DND-41 (cell line): ENCODE results near the gene PBX3.

ENCODE experiments used
- ATAC-seq: fragments of 200-7000 bp; cut with Tn5 transposase; 3 replicates; pipeline ENCODE4 v1.9.1; 2021; ENCODE audit warnings: low read depth; ENCODE audit not compliant: insufficient read depth
- DNase-seq: peaks from one replicate; pipeline ENCODE4 v3.0.0-alpha.2; 2020
- H2AFZ ChIP-seq: 2 replicates; pipeline ENCODE4 v1.6.0; 2012; ENCODE audit warnings: low read depth, low read length
- H3K27ac ChIP-seq: 2 replicates; pipeline ENCODE4 v1.5.1; 2012; ENCODE audit warnings: low read length, inconsistent platforms
- H3K27me3 ChIP-seq: fragments of 200-600 bp; sonication (generic); 2 replicates; pipeline ENCODE4 v1.6.0; 2012; ENCODE audit warnings: low read length, mild to moderate bottlenecking, inconsistent platforms; ENCODE audit not compliant: insufficient read depth, poor library complexity
- H3K36me3 ChIP-seq: 2 replicates; pipeline ENCODE4 v1.5.1; 2012; ENCODE audit warnings: low read length, inconsistent platforms; ENCODE audit not compliant: insufficient read depth
- H3K4me1 ChIP-seq: 2 replicates; pipeline ENCODE4 v1.5.1; 2012; ENCODE audit warnings: mild to moderate bottlenecking, low read length; ENCODE audit not compliant: insufficient read depth
- H3K4me2 ChIP-seq: 2 replicates; pipeline ENCODE4 v1.6.0; 2012; ENCODE audit warnings: mild to moderate bottlenecking, moderate library complexity, low read length, inconsistent platforms; ENCODE audit not compliant: insufficient read depth
- H3K4me3 ChIP-seq, 2 experiments: fragments of 200-600 bp in 1 of 2; shearing (Covaris generic) in 1 of 2; 2 replicates each; pipeline ENCODE4 v1.5.1; 2012 to 2016; ENCODE audit warnings: inconsistent platforms in 2 of 2, low read length in 2 of 2, mild to moderate bottlenecking in 2 of 2, low read depth in 1 of 2, moderate library complexity in 1 of 2
- H3K79me2 ChIP-seq: 2 replicates; pipeline ENCODE4 v1.6.0; 2012; ENCODE audit warnings: low read length, inconsistent platforms; ENCODE audit not compliant: insufficient read depth
- H3K9ac ChIP-seq: 2 replicates; pipeline ENCODE4 v1.6.0; 2012; ENCODE audit warnings: low read depth, mild to moderate bottlenecking, inconsistent platforms, low read length, moderate library complexity
- H3K9me3 ChIP-seq: 2 replicates; pipeline ENCODE4 v1.5.1; 2012; ENCODE audit warnings: low read length, moderate library complexity, mild to moderate bottlenecking, inconsistent platforms; ENCODE audit not compliant: insufficient read depth, severe bottlenecking
- H4K20me1 ChIP-seq: 2 replicates; pipeline ENCODE4 v1.6.0; 2012; ENCODE audit warnings: low read length; ENCODE audit not compliant: insufficient read depth
- EZH2 ChIP-seq: IDR thresholded peaks from 3 replicates; pipeline ENCODE4 v1.6.1; 2012; ENCODE audit warnings: borderline replicate concordance, low read depth, mild to moderate bottlenecking, moderate library complexity, low read length, inconsistent platforms; ENCODE audit not compliant: severe bottlenecking
- TF ChIP-seq, protein P1 (sequence below): IDR thresholded peaks from 2 replicates; pipeline ENCODE4 v1.5.1; 2012; ENCODE audit warnings: borderline replicate concordance, low read length, moderate library complexity, mild to moderate bottlenecking; ENCODE audit not compliant: poor library complexity, severe bottlenecking; ENCODE audit errors: extremely low read depth

Gene PBX3

DNA sequence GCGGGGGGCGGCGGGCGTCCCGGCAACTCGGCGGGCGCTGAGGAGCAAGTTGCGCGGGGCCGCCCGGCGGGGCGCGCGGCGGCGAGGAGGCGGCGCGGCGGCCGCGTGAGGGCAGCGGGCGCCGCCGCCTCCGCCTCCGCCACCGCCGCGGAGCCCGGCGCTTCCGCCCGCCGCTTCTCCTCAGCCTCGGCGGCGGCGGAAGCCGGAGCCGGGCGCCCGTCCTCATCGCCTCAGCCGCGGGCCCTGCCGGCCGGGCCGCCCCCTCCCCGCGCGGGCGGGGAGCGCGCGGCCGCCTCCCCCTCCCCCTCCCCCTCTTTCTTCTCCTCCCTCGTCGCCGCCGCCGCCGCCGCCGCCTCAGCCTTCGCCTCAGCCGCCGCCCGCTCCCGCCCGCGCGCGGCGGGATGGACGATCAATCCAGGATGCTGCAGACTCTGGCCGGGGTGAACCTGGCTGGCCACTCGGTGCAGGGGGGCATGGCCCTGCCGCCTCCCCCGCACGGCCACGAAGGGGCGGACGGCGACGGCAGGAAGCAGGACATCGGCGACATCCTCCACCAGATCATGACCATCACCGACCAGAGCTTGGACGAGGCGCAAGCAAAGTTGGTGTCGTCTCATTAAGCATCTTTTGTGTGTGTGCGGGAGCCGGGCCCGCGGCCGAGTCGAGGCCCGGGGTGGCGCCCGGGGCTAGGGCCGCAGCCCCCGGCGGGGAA is at the start of gene PBX3:
Gene PBX3, plus strand, starts transcription at position 321 of the 712 bp plus-strand sequence.
- H3K9ac ChIP-seq: peak within 1 kb of the TSS; percentile 85
- TF ChIP-seq, protein P1, sequence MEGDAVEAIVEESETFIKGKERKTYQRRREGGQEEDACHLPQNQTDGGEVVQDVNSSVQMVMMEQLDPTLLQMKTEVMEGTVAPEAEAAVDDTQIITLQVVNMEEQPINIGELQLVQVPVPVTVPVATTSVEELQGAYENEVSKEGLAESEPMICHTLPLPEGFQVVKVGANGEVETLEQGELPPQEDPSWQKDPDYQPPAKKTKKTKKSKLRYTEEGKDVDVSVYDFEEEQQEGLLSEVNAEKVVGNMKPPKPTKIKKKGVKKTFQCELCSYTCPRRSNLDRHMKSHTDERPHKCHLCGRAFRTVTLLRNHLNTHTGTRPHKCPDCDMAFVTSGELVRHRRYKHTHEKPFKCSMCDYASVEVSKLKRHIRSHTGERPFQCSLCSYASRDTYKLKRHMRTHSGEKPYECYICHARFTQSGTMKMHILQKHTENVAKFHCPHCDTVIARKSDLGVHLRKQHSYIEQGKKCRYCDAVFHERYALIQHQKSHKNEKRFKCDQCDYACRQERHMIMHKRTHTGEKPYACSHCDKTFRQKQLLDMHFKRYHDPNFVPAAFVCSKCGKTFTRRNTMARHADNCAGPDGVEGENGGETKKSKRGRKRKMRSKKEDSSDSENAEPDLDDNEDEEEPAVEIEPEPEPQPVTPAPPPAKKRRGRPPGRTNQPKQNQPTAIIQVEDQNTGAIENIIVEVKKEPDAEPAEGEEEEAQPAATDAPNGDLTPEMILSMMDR: no peak
- TF ChIP-seq EZH2: no peak
- H4K20me1 ChIP-seq: peaks cover 7% of the 10 kb centered on the region; the same call in 1 of the 2 replicates
- peaks cover 9% of the 10 kb centered on the region for H3K36me3 ChIP-seq
- peaks cover 52% of the 10 kb centered on the region for H3K4me1 ChIP-seq
- DNase-seq: peak; percentile 60
- H2AFZ ChIP-seq: peak within 1 kb of the TSS; percentile 98
- no peak for ATAC-seq
- peak within 1 kb of the TSS; percentile 96 for H3K4me2 ChIP-seq
- no peaks in the 10 kb centered on the region for H3K9me3 ChIP-seq
- peak within 1 kb of the TSS; percentile 81 to 99; a peak in 3 of 4 replicates for H3K4me3 ChIP-seq
- H3K27ac ChIP-seq: peak within 1 kb of the TSS; percentile 92
- H3K79me2 ChIP-seq: peaks cover 33% of the 10 kb centered on the region
- H3K27me3 ChIP-seq: no peaks in the 10 kb centered on the region

DNA sequence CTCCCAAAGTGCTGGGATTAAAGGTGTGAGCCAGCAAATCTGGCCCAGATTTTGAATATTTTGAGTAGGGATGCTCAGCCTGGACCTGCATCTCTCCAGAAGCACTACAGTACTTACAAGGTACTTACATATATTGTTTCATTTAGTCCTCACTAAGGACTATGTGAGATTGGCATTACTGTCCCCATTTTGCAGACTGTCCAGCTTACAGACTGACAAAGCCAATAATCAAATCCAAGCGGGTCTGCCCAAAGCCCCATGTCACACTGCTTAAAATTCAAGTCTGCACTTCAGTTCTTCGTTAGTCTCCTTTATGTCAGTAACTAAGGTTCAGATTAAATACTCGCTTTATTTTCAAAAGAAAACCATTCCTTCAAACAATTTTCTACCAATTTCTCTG is 47.3 kb upstream of the PBX3 start:
- H4K20me1 ChIP-seq: peaks cover 28% of the 10 kb centered on the region; the same call in 1 of the 2 replicates
- H2AFZ ChIP-seq: no peak overlapping the region
- H3K9me3 ChIP-seq: no peaks in the 10 kb centered on the region
- TF ChIP-seq, protein P1: no peak
- TF ChIP-seq EZH2: no peak
- no peaks in the 10 kb centered on the region for H3K27me3 ChIP-seq
- DNase-seq: no peak
- peaks cover 4% of the 10 kb centered on the region; the same call in 1 of the 2 replicates for H3K4me1 ChIP-seq
- H3K4me3 ChIP-seq: no peak overlapping the region
- no peak overlapping the region for H3K27ac ChIP-seq
- H3K36me3 ChIP-seq: peaks cover 9% of the 10 kb centered on the region
- peaks cover 88% of the 10 kb centered on the region for H3K79me2 ChIP-seq
- H3K4me2 ChIP-seq: no peak overlapping the region
- no peak for ATAC-seq
- no peak overlapping the region for H3K9ac ChIP-seq

DNA sequence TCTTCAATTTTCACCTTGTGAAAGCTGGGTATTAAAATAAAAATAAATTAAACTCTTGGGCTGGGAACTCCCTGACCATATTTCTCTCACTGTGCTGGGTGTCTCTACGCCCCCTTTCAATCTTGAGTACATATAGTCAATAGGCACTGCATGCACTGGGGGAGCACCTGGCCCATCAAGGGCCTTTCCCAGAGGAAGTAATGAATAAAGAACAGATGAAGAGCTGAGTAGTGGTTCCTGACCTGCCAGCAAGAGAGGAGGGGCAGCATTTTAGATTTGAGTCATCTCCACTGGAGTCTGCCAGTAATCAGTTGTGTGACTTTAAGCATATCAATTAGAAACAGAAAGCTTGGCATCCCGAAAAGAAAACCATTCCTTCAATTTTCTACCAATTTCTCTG is 46.4 kb upstream of the PBX3 start:
- H3K79me2 ChIP-seq: peaks cover 90% of the 10 kb centered on the region
- H3K4me1 ChIP-seq: peaks cover 13% of the 10 kb centered on the region
- H3K27ac ChIP-seq: no peak overlapping the region
- no peaks in the 10 kb centered on the region for H3K9me3 ChIP-seq
- peaks cover 9% of the 10 kb centered on the region for H3K36me3 ChIP-seq
- H2AFZ ChIP-seq: no peak overlapping the region
- H4K20me1 ChIP-seq: peaks cover 24% of the 10 kb centered on the region; the same call in 1 of the 2 replicates
- DNase-seq (no peak), ATAC-seq (no peak)
- H3K4me3 ChIP-seq: no peak overlapping the region
- no peaks in the 10 kb centered on the region for H3K27me3 ChIP-seq
- no peak overlapping the region for H3K4me2 ChIP-seq
- TF ChIP-seq, protein P1: no peak
- no peak for TF ChIP-seq EZH2
- H3K9ac ChIP-seq: no peak overlapping the region

DNA sequence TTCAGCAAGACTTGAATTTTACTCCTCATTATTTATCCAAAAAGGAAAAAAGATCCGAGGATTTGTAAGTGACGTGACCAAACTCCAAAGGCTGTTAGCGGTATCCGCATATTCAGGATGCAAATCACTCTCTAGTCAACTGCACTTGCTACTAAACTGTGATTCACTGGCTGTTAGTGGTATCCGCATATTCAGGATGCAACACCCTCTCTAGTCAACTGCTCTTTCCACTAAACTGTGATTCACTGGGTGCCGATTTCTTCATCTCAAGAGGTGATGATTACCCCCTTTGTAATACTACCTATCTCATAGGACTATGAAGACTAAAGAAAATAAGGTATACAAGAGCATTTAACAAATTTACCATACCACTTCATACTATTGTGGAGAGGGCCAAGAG is 45.8 kb upstream of the PBX3 start:
- TF ChIP-seq EZH2: no peak
- TF ChIP-seq, protein P1: no peak
- ATAC-seq (no peak), DNase-seq (no peak)
- Histone ChIP-seq H3K27ac (no peak overlapping the region), H3K9me3 (no peaks in the 10 kb centered on the region), H3K36me3 (peaks cover 6% of the 10 kb centered on the region), H4K20me1 (peaks cover 24% of the 10 kb centered on the region; the same call in 1 of the 2 replicates), H3K4me1 (peaks cover 19% of the 10 kb centered on the region), H3K9ac (no peak overlapping the region), H3K4me2 (no peak overlapping the region), H3K79me2 (peaks cover 90% of the 10 kb centered on the region), H2AFZ (no peak overlapping the region), H3K27me3 (no peaks in the 10 kb centered on the region), H3K4me3 (no peak overlapping the region)
